ENCODE results near the gene CENPQ. TPM values are rescaled to one million over a fixed set of nuclear protein-coding genes. Genes with fewer than 3 reads are reported as not detected.
"Not testable (repeated sequence)": the region's sequence is repeated elsewhere in the genome, so short reads cannot be mapped to it uniquely, and the experiment has no call there.

CENPQ gene
- 16.5 and 28.6 TPM in 2 replicates for total RNA-seq (2014; rRNA removed; shearing (Covaris generic))

GRCh38 chr6:49462927-49463611 is at the start of gene CENPQ, which contains the start of gene MMUT:
TSS of gene CENPQ (plus strand) at chr6:49463370. CDS start at chr6:49470177, 6,807 bp downstream.
TSS of gene MMUT (minus strand) at chr6:49463253. CDS start at chr6:49459466, 3,787 bp downstream.
- DNase-seq = peak; percentile 84
- H3K4me3 ChIP-seq (ENCODE audit: insufficient read depth, low read depth, low read length) = peak within 1 kb of the TSS; percentile 65
- no peaks in the 10 kb centered on the region for H3K36me3 ChIP-seq (replicated peaks; ENCODE audit: control insufficient read depth, insufficient read depth, low read length)

GRCh38 chr6:49415358-49415757 is 47.8 kb upstream of the CENPQ start:
- no peak for DNase-seq
- Histone ChIP-seq H3K36me3 (replicated peaks; ENCODE audit: control insufficient read depth, insufficient read depth, low read length) (no peaks in the 10 kb centered on the region; the same call in 1 of the 2 replicates), H3K4me3 (ENCODE audit: insufficient read depth, low read depth, low read length) (no peak overlapping the region), H3K27me3 (ENCODE audit: control insufficient read depth, insufficient read depth, low read length) (no peaks in the 10 kb centered on the region)

More at GRCh38 chr6:49462927-49463611, at the start of gene CENPQ, which contains the start of gene MMUT:
- no peaks in the 10 kb centered on the region for H3K27me3 ChIP-seq (ENCODE audit: control insufficient read depth, insufficient read depth, low read length)

DNA sequence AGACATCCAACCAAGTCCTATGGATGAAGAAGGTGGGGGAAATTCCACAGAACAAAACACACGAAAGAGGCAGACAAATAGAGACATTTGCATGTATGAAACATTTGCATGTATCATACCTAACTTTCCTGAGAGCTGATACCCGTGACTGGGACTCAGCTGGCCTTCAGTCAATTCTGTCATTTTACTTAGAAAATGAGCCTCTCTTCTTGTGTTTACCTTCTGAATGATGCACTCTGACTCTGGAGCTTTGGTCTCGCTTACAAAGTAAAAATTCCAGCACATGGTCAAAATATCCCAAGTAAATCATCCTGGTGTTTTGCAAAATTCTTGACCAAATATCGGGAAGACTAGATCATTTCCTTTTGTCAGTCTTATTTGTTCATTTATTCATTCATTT is 47.0 kb upstream of the CENPQ start:
- Histone ChIP-seq H3K27me3 (ENCODE audit: control insufficient read depth, insufficient read depth, low read length) (no peaks in the 10 kb centered on the region), H3K36me3 (replicated peaks; ENCODE audit: control insufficient read depth, insufficient read depth, low read length) (no peaks in the 10 kb centered on the region; the same call in 1 of the 2 replicates), H3K4me3 (ENCODE audit: insufficient read depth, low read depth, low read length) (no peak overlapping the region)
- no peak for DNase-seq

- H3K27me3 ChIP-seq (ENCODE audit: control insufficient read depth, insufficient read depth, low read length) = no peaks in the 10 kb centered on the region
- H3K4me3 ChIP-seq (ENCODE audit: insufficient read depth, low read depth, low read length) = no peak overlapping the region
- DNase-seq = no peak
- H3K36me3 ChIP-seq (replicated peaks; ENCODE audit: control insufficient read depth, insufficient read depth, low read length) = no peaks in the 10 kb centered on the region
Measured at GRCh38 chr6:49423817-49424216, 39.4 kb upstream of the CENPQ start.

GRCh38 chr6:49430187-49430586 is 33.0 kb upstream of the CENPQ start:
- DNase-seq = no peak
- H3K27me3 ChIP-seq (ENCODE audit: control insufficient read depth, insufficient read depth, low read length) = no peaks in the 10 kb centered on the region

GRCh38 chr6:49430866-49431265 is 32.3 kb upstream of the CENPQ start:
- no peaks in the 10 kb centered on the region for H3K27me3 ChIP-seq (ENCODE audit: control insufficient read depth, insufficient read depth, low read length)
- H3K4me3 ChIP-seq (ENCODE audit: insufficient read depth, low read depth, low read length) = no peak overlapping the region
- no peak for DNase-seq
- no peaks in the 10 kb centered on the region for H3K36me3 ChIP-seq (replicated peaks; ENCODE audit: control insufficient read depth, insufficient read depth, low read length)

More at GRCh38 chr6:49430187-49430586, 33.0 kb upstream of the CENPQ start:
- Histone ChIP-seq H3K36me3 (replicated peaks; ENCODE audit: control insufficient read depth, insufficient read depth, low read length) (no peaks in the 10 kb centered on the region), H3K4me3 (ENCODE audit: insufficient read depth, low read depth, low read length) (no peak overlapping the region)

- Histone ChIP-seq H3K27me3 (ENCODE audit: control insufficient read depth, insufficient read depth, low read length) (no peaks in the 10 kb centered on the region), H3K4me3 (ENCODE audit: insufficient read depth, low read depth, low read length) (no peak overlapping the region), H3K36me3 (replicated peaks; ENCODE audit: control insufficient read depth, insufficient read depth, low read length) (no peaks in the 10 kb centered on the region; the same call in 1 of the 2 replicates)
- DNase-seq = no peak
Measured at GRCh38 chr6:49453221-49453620, 9.9 kb upstream of the CENPQ start.

GRCh38 chr6:49454787-49455709 is 8.1 kb upstream of the CENPQ start:
- DNase-seq = no peak
- no peak overlapping the region for H3K4me3 ChIP-seq (ENCODE audit: insufficient read depth, low read depth, low read length)
- no peaks in the 10 kb centered on the region; the same call in 1 of the 2 replicates for H3K36me3 ChIP-seq (replicated peaks; ENCODE audit: control insufficient read depth, insufficient read depth, low read length)
- H3K27me3 ChIP-seq (ENCODE audit: control insufficient read depth, insufficient read depth, low read length) = no peaks in the 10 kb centered on the region

- no peaks in the 10 kb centered on the region for H3K27me3 ChIP-seq (ENCODE audit: control insufficient read depth, insufficient read depth, low read length)
- DNase-seq = no peak
- H3K4me3 ChIP-seq (ENCODE audit: insufficient read depth, low read depth, low read length) = no peak overlapping the region
- no peaks in the 10 kb centered on the region; the same call in 1 of the 2 replicates for H3K36me3 ChIP-seq (replicated peaks; ENCODE audit: control insufficient read depth, insufficient read depth, low read length)
Measured at GRCh38 chr6:49457771-49458170, 5.4 kb upstream of the CENPQ start.

- no peaks in the 10 kb centered on the region for H3K27me3 ChIP-seq (ENCODE audit: control insufficient read depth, insufficient read depth, low read length)
- no peak for DNase-seq
- H3K36me3 ChIP-seq (replicated peaks; ENCODE audit: control insufficient read depth, insufficient read depth, low read length) = no peaks in the 10 kb centered on the region
- peak overlapping the region; percentile 65; the same call in 1 of the 2 replicates for H3K4me3 ChIP-seq (ENCODE audit: insufficient read depth, low read depth, low read length)
Measured at GRCh38 chr6:49462071-49462470, 1.1 kb upstream of the CENPQ start.

GRCh38 chr6:49462599-49462926 is 607 bp upstream of the CENPQ start:
- Histone ChIP-seq H3K36me3 (replicated peaks; ENCODE audit: control insufficient read depth, insufficient read depth, low read length) (no peaks in the 10 kb centered on the region), H3K27me3 (ENCODE audit: control insufficient read depth, insufficient read depth, low read length) (no peaks in the 10 kb centered on the region), H3K4me3 (ENCODE audit: insufficient read depth, low read depth, low read length) (peak overlapping the region; percentile 65)
- DNase-seq = no peak

DNA sequence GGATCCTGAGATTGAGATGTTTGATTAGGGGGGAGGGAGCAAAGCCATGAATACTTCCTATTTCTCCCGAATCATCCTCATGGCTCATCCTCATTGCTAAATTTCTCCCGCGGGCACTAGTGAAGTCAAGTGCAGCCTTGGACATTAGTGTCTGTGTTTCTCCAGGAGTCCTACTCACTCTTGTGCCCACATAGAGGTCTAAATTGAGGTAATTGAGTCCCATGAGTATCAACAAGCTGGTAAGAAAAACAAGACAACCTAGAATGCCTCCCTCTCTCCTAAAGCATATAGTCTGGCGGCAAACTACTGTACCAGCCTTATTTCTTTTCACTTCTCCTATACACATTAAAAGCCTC is 420 bp downstream of the CENPQ start:
- Histone ChIP-seq H3K36me3 (replicated peaks; ENCODE audit: control insufficient read depth, insufficient read depth, low read length) (no peaks in the 10 kb centered on the region), H3K4me3 (ENCODE audit: insufficient read depth, low read depth, low read length) (peak overlapping the region; percentile 65), H3K27me3 (ENCODE audit: control insufficient read depth, insufficient read depth, low read length) (no peaks in the 10 kb centered on the region)
- DNase-seq = no peak

DNA sequence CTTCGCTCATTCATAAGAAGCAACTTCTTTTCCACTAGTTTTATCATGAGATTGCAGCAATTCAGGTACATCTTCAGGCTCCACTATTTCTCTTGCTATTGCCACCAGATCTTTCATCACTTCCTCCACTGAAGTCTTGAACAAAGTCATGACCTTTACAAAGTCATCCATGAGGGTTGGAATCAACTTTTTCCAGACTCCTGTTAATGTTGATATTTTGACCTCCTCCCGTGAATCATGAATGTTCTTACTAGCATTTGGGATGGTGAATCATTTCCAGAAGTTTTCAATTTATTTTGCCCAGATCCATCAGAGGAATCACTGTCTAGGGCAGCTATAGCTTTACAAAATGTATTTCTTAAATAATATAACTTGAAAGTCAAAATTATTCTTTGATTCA is 1.5 kb downstream of the CENPQ start:
- no peak overlapping the region for H3K4me3 ChIP-seq (ENCODE audit: insufficient read depth, low read depth, low read length)
- DNase-seq = no peak
- H3K27me3 ChIP-seq (ENCODE audit: control insufficient read depth, insufficient read depth, low read length) = no peaks in the 10 kb centered on the region

DNA sequence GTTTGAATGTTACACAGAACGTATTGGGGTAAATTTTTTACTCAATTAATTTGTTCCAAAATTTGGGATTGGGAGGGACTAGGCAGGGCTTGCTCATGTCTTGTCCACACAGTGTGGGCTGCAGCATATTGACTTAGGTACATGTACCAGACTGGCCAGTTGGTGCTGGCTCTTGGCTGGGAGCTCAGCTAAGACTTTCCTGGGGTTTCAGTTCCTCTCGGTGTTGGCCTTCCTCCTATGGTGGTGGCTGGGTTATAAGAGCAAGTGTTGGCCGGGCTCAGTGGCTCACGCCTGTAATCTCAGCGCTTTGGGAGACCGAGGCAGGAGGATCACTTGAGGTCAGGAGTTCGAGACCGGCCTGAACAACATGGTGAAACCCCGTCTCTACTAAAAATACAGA is 4.9 kb downstream of the CENPQ start:
- Histone ChIP-seq H3K36me3 (replicated peaks; ENCODE audit: control insufficient read depth, insufficient read depth, low read length) (peaks cover 4% of the 10 kb centered on the region), H3K27me3 (ENCODE audit: control insufficient read depth, insufficient read depth, low read length) (no peaks in the 10 kb centered on the region), H3K4me3 (ENCODE audit: insufficient read depth, low read depth, low read length) (no peak overlapping the region)
- DNase-seq = no peak

More for the DNA sequence above, 1.5 kb downstream of the CENPQ start:
- no peaks in the 10 kb centered on the region for H3K36me3 ChIP-seq (replicated peaks; ENCODE audit: control insufficient read depth, insufficient read depth, low read length)

GRCh38 chr6:49476564-49476963 is 13.4 kb downstream of the CENPQ start:
- H3K27me3 ChIP-seq (ENCODE audit: control insufficient read depth, insufficient read depth, low read length); DNase-seq; H3K36me3 ChIP-seq (replicated peaks; ENCODE audit: control insufficient read depth, insufficient read depth, low read length); H3K4me3 ChIP-seq (ENCODE audit: insufficient read depth, low read depth, low read length): not testable (repeated sequence)
